HepG2 (cell line): ENCODE data around the gene ZNF629. TPM values are rescaled to one million over a fixed set of nuclear protein-coding genes. Genes with fewer than 3 reads are reported as not detected.

Experiments used
- ATF3 ChIP-seq: sonication (generic); formaldehyde crosslinking; IDR thresholded peaks from 2 replicates; pipeline ENCODE4 v1.4.0; 2020; ENCODE audit warnings: missing genetic modification reagents
- BHLHE40 ChIP-seq: IDR thresholded peaks from 2 replicates; pipeline ENCODE4 v1.6.1; 2011; ENCODE audit warnings: low read length, improper control_type of control experiment
- DRAP1 ChIP-seq: IDR thresholded peaks from 2 replicates; pipeline ENCODE4 v1.6.1; 2016; ENCODE audit warnings: missing genetic modification reagents, missing compliant biosample characterization
- GABPB1 ChIP-seq: IDR thresholded peaks from 2 replicates; pipeline ENCODE4 v1.6.1; 2016; ENCODE audit warnings: mild to moderate bottlenecking, missing genetic modification reagents, moderate library complexity, missing compliant biosample characterization
- HOXA5 ChIP-seq: sonication (generic); formaldehyde crosslinking; IDR thresholded peaks from 2 replicates; pipeline ENCODE4 v1.4.0; 2020; ENCODE audit warnings: missing genetic modification reagents
- JDP2 ChIP-seq: sonication (generic); formaldehyde crosslinking; IDR thresholded peaks from 2 replicates; pipeline ENCODE4 v1.8.1; 2022; ENCODE audit warnings: missing genetic modification reagents, borderline replicate concordance
- MED1 ChIP-seq: sonication (generic); formaldehyde crosslinking; IDR thresholded peaks from 2 replicates; pipeline ENCODE4 v1.4.0; 2020; ENCODE audit warnings: missing genetic modification reagents
- NONO ChIP-seq, 2 experiments: fragments of 450-650 bp in 1 of 2; sonication (generic) in 1 of 2; formaldehyde crosslinking in 1 of 2; IDR thresholded peaks in 1 of 2; conservative IDR thresholded peaks in 1 of 2; 2 replicates each; pipeline versions ENCODE4 v1.6.1 to v1.8.0; 2017 to 2022; ENCODE audit warnings: mild to moderate bottlenecking in 1 of 2, missing genetic modification reagents in 1 of 2, moderate library complexity in 1 of 2
- PATZ1 ChIP-seq: sonication (generic); formaldehyde crosslinking; IDR thresholded peaks from 2 replicates; pipeline ENCODE4 v1.4.0; 2020; ENCODE audit warnings: missing genetic modification reagents
- PTBP1 ChIP-seq: fragments of 200-400 bp; formaldehyde crosslinking; IDR thresholded peaks from 2 replicates; pipeline ENCODE4 v1.6.1; 2018; ENCODE audit warnings: low read length, low read depth; ENCODE audit not compliant: poor library complexity, severe bottlenecking
- TCF12 ChIP-seq, 2 experiments: fragments of 450-650 bp in 1 of 2; sonication (generic) in 1 of 2; formaldehyde crosslinking in 1 of 2; IDR thresholded peaks; 2 replicates each; pipeline versions ENCODE4 v1.6.1 to v1.8.0; 2017 to 2022; ENCODE audit warnings: antibody characterized with exemption in 1 of 2, mild to moderate bottlenecking in 1 of 2, missing genetic modification reagents in 1 of 2, moderate library complexity in 1 of 2
- THAP7 ChIP-seq: sonication (generic); formaldehyde crosslinking; IDR thresholded peaks from 2 replicates; pipeline ENCODE4 v1.8.1; 2023; ENCODE audit warnings: mild to moderate bottlenecking, missing genetic modification reagents
- ZKSCAN8 ChIP-seq: IDR thresholded peaks from 2 replicates; pipeline ENCODE4 v1.6.1; 2016; ENCODE audit warnings: borderline replicate concordance, missing genetic modification reagents, missing compliant biosample characterization
- ZNF639 ChIP-seq: conservative IDR thresholded peaks from 2 replicates; pipeline ENCODE4 v1.6.1; 2018; ENCODE audit warnings: missing genetic modification reagents
- ZNF646 ChIP-seq: sonication (generic); formaldehyde crosslinking; IDR thresholded peaks from 2 replicates; pipeline ENCODE4 v1.9.0; 2021; ENCODE audit warnings: mild to moderate bottlenecking, missing genetic modification reagents
- ZNF766 ChIP-seq: sonication (generic); formaldehyde crosslinking; IDR thresholded peaks from 2 replicates; pipeline ENCODE4 v1.5.0; 2020; ENCODE audit warnings: missing genetic modification reagents, borderline replicate concordance
- polyA plus RNA-seq, 8 experiments: library from polyadenylated mRNA; depleted of rRNA in 3 of 8; stranded (reverse) in 7 of 8; unstranded in 1 of 8; fragments of >200 nt; fragmentation: Illumina TruSeq in 4 of 8; extraction: Trizol in 4 of 8; gene quantifications; 2 replicates each; pipeline versions ENCODE4 v1.2.1 to v1.2.3, GENCODE V29; 2011 to 2016; ENCODE audit warnings: low read depth in 4 of 8, missing spikeins in 1 of 8, mixed read lengths in 1 of 8; ENCODE audit not compliant: insufficient read depth in 1 of 8
- total RNA-seq, 5 experiments: library from RNA; depleted of rRNA; stranded (reverse); fragments of >200 nt; fragmentation: Illumina TruSeq; extraction: Trizol; gene quantifications; 2 replicates each; pipeline ENCODE4 v1.2.3, GENCODE V29; 2016; ENCODE audit warnings: low read depth in 1 of 5

Gene ZNF629
- total and polyA plus RNA-seq, 2 of the 13 experiments (the other 11 are each of a cell fraction or from before 2014, with no cell fraction given), result 6.1 to 16.5 TPM

- TF ChIP-seq PTBP1, result peak; percentile 49
- 0 out of 2 replicates have a peak, but pooled peaks have one; percentile 20 for TF ChIP-seq ZNF646 (CRISPR knock-in tag)
- no peak for TF ChIP-seq TCF12 (IDR thresholded peaks at IDR 0.05)
- 0 out of 2 replicates have a peak, but pooled peaks have one; percentile 52 for TF ChIP-seq TCF12 (CRISPR knock-in tag; IDR thresholded peaks at IDR 0.05)
- TF ChIP-seq DRAP1, result peak; percentile 59
- peak; percentile 54; the same call in 1 of the 2 replicates for TF ChIP-seq JDP2 (CRISPR knock-in tag)
- TF ChIP-seq GABPB1 (CRISPR knock-in tag), result peak; percentile 98
- TF ChIP-seq MED1 (CRISPR knock-in tag), result peak; percentile 83
- peak; percentile 39; the same call in 1 of the 2 replicates for TF ChIP-seq ATF3 (CRISPR knock-in tag)
- TF ChIP-seq ZNF766 (CRISPR knock-in tag), result 0 out of 2 replicates have a peak, but pooled peaks have one; percentile 54
- peak; percentile 73 for TF ChIP-seq ZKSCAN8
- TF ChIP-seq HOXA5 (CRISPR knock-in tag), result 0 out of 2 replicates have a peak, but pooled peaks have one; percentile 57
- no peak; the same call in 1 of the 2 replicates for TF ChIP-seq THAP7
- TF ChIP-seq NONO (IDR thresholded peaks at IDR 0.05), result no peak
- TF ChIP-seq NONO (CRISPR knock-in tag; conservative IDR thresholded peaks at IDR 0.05), result peak; percentile 79; the same call in 1 of the 2 replicates
- no peak; the same call in 1 of the 2 replicates for TF ChIP-seq ZNF639
- TF ChIP-seq PATZ1 (CRISPR knock-in tag), result peak; percentile 80
- TF ChIP-seq BHLHE40, result peak; percentile 35; the same call in 1 of the 2 replicates
These were observed at the start of gene ZNF629 (continued) for GRCh38 chr16:30786936-30787612.
